Endothelial cell of umbilical vein (primary cell): Measurements from ENCODE around the gene CD80.

ENCODE experiments used
- EZH2 ChIP-seq: IDR thresholded peaks from 2 replicates; pipeline ENCODE4 v1.6.1; 2012; ENCODE audit warnings: borderline replicate concordance, low read depth, mild to moderate bottlenecking, moderate library complexity, low read length, inconsistent platforms; ENCODE audit not compliant: severe bottlenecking
- FOS ChIP-seq: IDR thresholded peaks from 2 replicates; pipeline ENCODE4 v1.6.1; 2011; ENCODE audit warnings: mild to moderate bottlenecking, low read length, moderate library complexity, borderline replicate concordance; ENCODE audit not compliant: insufficient read depth
- JUN ChIP-seq: IDR thresholded peaks from 2 replicates; pipeline ENCODE4 v1.6.1; 2011; ENCODE audit warnings: borderline replicate concordance, low read depth; ENCODE audit not compliant: insufficient read length, insufficient read depth
- POLR2A ChIP-seq: IDR thresholded peaks from 2 replicates; pipeline ENCODE4 v1.6.1; 2012; ENCODE audit warnings: low read depth, mild to moderate bottlenecking, control low read depth, low read length
- POLR2AphosphoS5 ChIP-seq: IDR thresholded peaks from 2 replicates; pipeline ENCODE4 v1.6.1; 2012; ENCODE audit warnings: low read depth, mild to moderate bottlenecking, control low read depth, low read length, moderate library complexity; ENCODE audit not compliant: insufficient read depth
- TF ChIP-seq, protein P1 (sequence below), 2 donors: IDR thresholded peaks; 1 replicate in 1 of 2; 2 replicates in 1 of 2; pipeline ENCODE4 v1.5.1; 2011; ENCODE audit warnings: low read length in 2 of 2, mild to moderate bottlenecking in 2 of 2, moderate library complexity in 2 of 2, control low read depth in 1 of 2, inconsistent platforms in 1 of 2, low read depth in 1 of 2; ENCODE audit not compliant: insufficient read depth in 1 of 2; ENCODE audit errors: extremely low read depth in 1 of 2

DNA sequence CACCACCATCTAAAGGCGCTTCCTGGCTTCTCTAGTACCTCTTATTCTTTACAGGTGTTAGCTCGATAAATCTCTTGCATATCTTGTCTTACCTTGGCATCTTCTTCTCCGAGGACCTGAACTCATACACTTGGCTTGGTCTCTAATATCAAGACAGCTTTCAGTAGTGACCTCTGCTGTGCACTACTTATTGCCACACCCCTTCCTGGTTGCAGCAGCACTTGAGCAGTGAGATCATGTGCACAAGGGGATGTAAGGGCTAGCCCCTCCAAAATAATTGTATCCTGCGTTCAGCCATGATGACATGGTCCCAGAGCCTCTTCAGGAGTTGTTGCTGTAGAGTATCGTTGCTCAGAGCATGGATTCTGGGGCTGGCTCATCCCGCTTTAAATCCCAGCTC is 37.0 kb upstream of the CD80 start:
- TF ChIP-seq, protein P1, sequence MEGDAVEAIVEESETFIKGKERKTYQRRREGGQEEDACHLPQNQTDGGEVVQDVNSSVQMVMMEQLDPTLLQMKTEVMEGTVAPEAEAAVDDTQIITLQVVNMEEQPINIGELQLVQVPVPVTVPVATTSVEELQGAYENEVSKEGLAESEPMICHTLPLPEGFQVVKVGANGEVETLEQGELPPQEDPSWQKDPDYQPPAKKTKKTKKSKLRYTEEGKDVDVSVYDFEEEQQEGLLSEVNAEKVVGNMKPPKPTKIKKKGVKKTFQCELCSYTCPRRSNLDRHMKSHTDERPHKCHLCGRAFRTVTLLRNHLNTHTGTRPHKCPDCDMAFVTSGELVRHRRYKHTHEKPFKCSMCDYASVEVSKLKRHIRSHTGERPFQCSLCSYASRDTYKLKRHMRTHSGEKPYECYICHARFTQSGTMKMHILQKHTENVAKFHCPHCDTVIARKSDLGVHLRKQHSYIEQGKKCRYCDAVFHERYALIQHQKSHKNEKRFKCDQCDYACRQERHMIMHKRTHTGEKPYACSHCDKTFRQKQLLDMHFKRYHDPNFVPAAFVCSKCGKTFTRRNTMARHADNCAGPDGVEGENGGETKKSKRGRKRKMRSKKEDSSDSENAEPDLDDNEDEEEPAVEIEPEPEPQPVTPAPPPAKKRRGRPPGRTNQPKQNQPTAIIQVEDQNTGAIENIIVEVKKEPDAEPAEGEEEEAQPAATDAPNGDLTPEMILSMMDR (IDR thresholded peaks at IDR 0.05; ENCODE audit: extremely low read depth in 1 of 2, insufficient read depth in 1 of 2, low read depth in 1 of 2, low read length in 2 of 2): no peak
- TF ChIP-seq JUN (no peak), EZH2 (no peak), POLR2A (no peak), POLR2AphosphoS5 (no peak), FOS (no peak)
